Fibroblast of gingiva (primary cell): ENCODE results near the gene FAM221B.

Source experiments
- DNase-seq: peaks from one replicate; pipeline ENCODE4 v3.0.0-alpha.2; 2011; ENCODE audit warnings: low read depth

Gene FAM221B

DNA sequence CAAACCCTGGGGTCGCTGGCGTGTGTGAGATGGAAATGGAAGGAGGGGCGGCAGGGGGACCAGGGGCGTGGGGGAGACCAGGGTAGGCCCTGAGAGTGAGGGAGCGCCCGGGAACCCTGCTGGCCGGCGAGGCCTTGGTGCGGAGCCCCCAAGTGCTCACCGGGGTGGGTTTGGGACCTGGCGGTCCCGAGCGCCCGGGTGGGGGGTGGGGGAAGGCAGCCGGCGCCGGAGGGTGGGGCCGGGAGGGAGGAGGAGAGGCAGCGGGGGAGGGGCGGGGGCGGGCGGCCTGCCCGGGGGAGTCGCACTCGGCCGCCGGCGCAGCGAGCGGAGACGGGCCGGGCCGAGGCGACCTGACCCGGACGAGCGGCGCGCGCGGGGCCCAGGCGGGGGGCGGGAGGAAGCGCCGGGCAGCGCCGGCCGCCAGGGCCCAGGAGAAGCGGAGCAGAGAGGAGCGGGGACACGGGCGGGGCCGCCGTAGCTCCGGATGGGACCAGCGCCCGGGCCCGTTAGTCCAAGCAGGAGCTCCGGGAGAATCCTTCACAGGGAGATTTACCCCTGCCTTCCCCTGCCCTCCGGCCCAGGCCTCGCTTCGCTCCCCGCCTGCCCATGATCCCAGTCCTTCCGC lies 37.1 kb downstream of the FAM221B start, which contains the start of gene NPR2:
Gene NPR2 (plus strand): TSS at position 295 of the 625 bp plus-strand sequence. CDS start 818 bp downstream, outside the sequence.
- DNase-seq, result peak; percentile 46

- peak; percentile 79 for DNase-seq
Observed at GRCh38 chr9:35790385-35791296, 37.9 kb downstream of the FAM221B start.

DNA sequence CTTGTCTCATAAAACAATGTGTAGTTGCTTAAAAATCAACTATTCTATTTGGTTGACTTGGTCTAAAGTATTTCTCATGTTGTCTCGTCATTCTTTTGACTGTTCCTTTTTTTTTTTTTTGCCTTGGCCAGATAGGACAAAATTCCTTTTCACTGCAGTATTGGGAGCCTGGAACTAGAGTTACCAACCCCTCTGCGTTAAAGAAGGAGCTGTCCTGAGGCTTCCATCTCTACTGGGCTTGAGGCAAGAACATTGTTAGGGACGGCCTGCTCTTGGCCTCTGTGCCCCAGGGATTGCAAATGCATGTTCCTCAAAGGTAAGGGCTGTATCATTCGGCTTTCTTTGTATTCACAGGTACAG lies 38.5 kb downstream of the FAM221B start:
- no peak for DNase-seq

DNA sequence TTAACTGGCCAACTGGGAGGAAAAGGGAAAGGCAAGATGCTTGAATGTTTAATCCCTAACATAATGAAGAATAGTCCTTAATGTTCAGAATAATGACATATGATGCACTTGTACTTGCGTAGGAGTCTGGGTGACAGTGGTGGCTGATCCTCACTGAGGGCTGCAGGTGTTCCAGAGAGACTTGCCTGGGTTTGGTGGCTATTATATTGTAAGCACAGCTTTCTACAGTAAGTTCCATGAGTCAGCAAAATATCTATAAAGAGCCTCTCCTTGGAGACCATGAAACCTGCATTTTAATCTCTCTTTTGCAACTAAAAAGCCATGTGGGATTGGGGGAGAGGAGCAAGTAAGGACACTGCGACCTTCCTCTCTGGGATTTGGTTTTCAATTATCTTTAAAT lies 39.0 kb downstream of the FAM221B start:
- DNase-seq, result no peak

DNA sequence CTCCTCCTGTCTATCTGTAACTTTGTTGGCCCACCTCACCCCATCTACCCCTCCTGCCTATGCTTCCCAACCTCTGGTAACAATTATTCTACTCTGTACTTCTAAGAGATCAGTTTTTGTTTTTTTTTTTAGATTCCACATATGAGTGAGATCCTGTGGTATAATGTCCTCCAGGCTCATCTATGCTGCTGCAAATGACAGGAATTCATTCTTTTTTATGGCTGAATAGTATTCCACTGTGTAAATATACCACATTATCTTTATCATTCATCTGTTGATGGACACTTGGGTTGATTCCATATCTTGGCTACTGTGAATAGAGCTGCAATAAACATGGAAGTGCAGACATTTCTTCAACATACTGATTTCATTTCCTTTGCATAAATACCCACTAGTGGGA lies 45.1 kb downstream of the FAM221B start:
- no peak for DNase-seq

DNA sequence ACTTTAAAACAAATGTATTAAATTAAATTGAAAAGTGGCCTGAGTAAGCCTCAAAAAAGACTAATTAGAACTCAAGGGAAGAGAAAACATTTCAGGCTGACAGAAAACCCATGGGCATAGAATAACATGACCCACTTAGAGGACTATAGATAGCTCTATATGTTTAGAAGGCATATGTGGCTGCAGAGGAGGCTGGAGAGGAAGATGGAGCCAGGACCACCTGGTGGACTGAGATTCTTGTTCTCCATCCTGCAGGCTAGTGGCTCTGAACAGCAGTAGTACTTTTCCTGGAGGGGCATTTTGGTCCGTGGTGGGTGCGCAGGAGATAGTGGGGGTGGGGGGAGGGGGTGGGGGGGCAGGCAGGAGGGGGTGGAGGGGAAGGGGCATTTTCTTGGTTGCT lies 47.5 kb downstream of the FAM221B start:
- DNase-seq, result no peak

GRCh38 chr9:35778496-35778895 lies 50.0 kb downstream of the FAM221B start:
- no peak for DNase-seq

DNA sequence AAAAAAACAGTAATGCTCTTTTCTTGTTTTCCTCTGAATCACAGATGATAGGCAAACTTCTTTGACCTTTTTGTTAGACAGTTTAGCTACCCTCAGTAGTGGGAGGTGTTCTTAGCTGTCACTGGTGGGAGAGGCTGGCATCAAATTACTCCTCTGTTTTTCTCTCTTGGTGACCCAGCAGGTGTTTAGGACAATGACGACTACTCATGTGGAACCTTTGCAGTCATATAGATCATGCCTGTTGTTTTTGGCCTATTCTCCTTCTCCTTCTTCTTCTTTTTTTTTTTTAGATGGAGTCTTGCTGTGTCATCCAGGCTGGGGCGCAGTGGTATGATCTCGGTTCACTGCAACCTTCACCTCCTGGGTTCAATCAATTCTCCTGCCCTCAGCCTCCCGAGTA lies 52.5 kb downstream of the FAM221B start:
- DNase-seq, result no peak

DNA sequence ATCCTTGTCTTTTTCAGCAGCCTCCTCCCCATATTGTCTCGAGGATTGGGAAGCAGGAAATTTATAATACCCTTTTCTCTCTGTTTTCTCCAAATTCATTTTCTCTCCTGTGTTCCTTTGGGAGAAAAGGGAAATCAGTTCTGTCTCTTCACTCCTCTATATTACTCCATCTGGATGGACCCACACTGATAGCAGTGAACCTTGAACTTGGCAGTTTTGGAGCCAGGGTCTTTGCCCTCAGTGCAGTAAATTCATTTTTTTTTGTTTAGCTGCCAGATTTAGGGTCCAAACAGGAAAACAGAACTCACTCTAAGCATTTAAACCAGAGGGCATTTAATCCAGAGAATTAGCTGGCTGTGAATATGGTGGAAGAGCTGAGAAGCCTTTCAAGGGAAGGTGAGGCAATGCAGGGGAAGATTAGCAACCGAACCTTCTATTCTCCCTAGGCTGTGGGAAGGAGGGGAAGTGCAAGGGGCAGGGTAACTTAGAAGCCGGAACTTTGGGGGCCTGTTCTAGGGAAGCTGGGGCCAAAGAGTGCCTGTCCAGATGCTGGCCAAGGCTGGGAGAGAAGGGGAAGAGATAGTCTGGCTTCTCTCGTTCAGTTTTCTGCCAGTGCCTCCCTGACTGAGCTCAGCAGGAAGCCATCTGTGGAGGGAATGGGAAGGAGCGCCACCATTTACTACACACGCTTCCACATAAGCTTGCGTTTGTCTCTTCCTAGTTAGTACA lies 53.5 kb downstream of the FAM221B start:
- DNase-seq, result no peak

DNA sequence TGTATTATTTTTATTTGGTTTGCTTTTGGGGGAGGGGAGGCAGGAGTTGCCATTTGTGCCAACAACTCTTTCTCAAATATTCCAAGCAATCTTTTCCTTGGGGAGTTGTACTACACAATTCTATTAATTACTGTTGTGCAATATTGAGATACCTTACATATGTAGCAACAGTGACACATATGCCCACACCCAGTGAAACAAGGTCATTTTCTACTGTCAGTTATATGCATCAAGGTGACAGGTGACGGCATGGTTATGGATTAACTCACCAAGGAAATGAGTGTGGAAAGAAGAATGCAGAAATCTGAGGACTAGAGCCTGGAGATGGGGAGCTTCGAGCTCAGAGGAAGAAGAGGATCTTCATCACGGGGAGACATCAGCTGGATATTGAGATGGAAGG lies 56.6 kb downstream of the FAM221B start:
- no peak for DNase-seq

- DNase-seq, result no peak
Observed at GRCh38 chr9:35771534-35771933, 57.0 kb downstream of the FAM221B start.

DNA sequence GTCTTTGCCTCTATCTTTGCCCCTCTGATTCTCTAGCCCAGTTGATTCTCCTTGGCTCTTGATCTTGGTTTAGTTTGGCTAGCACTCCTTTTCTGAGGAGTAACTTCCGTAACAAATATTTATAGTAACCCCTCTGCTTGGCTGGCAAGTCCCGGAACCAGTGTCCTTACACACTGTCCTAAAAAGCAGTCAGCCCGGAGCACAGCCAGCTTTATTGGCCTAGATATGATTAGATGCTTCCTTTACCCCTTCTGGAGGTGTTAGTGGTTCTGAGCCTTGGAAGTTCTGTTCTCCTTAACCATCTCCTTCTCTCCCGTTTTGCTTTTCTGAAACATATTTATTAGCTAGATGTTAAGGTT lies 57.5 kb downstream of the FAM221B start:
- DNase-seq, result no peak

- no peak for DNase-seq
Observed at GRCh38 chr9:35769763-35770162, 58.8 kb downstream of the FAM221B start.

DNA sequence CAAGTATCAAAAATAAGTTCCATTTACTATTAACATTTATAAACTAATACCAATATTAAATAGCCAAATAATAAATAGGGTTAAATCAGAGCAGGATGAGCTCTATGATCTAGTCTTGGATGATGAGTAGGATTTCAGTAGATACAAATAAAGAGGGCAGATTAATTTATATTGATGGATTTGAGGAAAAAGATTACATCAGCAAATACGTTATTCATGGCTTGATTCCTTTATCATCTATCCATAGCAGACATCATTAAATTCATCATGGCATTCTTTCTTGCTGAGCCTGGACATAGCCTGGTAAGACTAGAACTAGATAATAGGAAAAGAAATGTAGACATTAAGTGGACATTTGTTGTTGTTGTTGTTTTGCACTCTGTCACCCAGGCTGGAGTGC lies 61.1 kb downstream of the FAM221B start:
- no peak for DNase-seq

- no peak for DNase-seq
Observed at GRCh38 chr9:35766997-35767396, 61.5 kb downstream of the FAM221B start.
